ENCODE results near the gene MLPH. TPM values are rescaled to one million over a fixed set of nuclear protein-coding genes. Genes with fewer than 3 reads are reported as not detected.
A peak's percentile ranks its signal among the peaks of the same experiment; 100 is the strongest.

The MLPH gene
- total RNA-seq, 1 experiment from 2014 or later: 7.7 TPM

GRCh38 chr2:237520290-237520689 lies 33.2 kb downstream of the MLPH start:
- DNase-seq (ENCODE audit: low spot score): no peak

GRCh38 chr2:237524631-237525030 lies 37.6 kb downstream of the MLPH start:
- no peak for DNase-seq (ENCODE audit: low spot score)

- no peak for DNase-seq (ENCODE audit: low spot score)
Measured at GRCh38 chr2:237525559-237526157, 38.6 kb downstream of the MLPH start.

- DNase-seq (ENCODE audit: low spot score): no peak
Measured at GRCh38 chr2:237527233-237527632, 40.2 kb downstream of the MLPH start.

DNA sequence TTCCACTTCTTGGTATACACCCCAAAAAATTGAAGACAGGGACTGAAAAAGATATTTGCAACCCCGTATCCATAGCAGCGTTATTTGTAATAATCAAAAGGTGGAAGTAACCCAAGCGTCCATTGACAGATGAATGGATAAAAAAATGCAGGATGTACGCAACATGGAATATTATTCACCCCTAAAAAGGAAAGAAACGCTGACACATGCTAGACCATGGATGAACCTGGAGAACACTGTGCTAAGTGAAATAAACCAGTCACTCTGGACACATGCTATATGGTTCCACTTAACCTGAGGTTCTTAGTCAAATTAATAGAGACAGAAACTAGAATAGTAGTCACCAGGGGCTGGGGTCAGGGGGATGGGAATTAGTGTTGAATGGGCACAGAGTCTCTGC lies 40.7 kb downstream of the MLPH start:
- no peak for DNase-seq (ENCODE audit: low spot score)

DNA sequence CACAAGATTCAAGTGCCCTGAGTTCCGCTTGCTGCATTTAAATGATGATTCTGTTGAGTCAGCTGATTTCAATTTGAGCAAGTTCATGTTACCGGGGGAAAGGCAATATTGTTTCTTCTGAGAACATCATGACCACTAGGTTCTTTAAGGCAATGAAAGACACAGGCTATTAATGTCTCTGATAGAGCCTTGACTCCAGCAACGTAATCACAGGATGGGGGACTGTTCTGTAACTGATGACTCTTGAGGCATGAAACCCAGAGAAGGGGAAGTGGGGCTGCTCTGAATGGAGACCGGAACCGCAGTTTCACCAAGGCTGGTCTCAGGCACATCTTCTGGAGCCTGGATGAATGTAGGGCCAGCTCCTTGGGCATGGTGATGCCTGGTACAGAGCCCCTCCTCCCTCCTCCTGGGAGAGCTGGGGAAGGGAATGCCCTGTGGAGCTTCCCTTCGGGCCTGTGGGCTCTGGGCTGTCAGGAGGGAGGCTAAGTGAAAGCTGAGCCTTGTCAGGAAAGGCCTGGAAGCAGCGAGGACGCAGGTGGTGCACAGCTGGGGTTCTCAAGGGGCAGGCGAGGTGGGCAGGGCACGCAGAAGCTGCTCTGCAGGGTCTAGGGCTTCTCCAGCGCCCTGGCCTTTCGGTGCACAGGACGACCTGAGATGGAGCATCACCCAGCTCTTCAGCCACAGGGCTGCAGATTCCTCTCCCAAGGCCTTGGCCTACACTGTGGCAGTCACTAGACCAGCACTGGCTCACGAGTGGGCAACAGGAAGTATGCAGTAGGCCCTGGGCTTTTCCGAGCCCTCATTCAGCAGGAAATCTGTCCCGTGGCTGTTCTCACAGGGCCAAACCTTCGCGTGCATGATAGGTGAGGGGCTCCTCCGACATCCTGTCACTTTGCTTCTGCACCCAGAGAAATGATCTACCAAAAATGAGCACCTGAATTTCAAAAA lies 42.7 kb downstream of the MLPH start:
- DNase-seq (ENCODE audit: low spot score): no peak

DNA sequence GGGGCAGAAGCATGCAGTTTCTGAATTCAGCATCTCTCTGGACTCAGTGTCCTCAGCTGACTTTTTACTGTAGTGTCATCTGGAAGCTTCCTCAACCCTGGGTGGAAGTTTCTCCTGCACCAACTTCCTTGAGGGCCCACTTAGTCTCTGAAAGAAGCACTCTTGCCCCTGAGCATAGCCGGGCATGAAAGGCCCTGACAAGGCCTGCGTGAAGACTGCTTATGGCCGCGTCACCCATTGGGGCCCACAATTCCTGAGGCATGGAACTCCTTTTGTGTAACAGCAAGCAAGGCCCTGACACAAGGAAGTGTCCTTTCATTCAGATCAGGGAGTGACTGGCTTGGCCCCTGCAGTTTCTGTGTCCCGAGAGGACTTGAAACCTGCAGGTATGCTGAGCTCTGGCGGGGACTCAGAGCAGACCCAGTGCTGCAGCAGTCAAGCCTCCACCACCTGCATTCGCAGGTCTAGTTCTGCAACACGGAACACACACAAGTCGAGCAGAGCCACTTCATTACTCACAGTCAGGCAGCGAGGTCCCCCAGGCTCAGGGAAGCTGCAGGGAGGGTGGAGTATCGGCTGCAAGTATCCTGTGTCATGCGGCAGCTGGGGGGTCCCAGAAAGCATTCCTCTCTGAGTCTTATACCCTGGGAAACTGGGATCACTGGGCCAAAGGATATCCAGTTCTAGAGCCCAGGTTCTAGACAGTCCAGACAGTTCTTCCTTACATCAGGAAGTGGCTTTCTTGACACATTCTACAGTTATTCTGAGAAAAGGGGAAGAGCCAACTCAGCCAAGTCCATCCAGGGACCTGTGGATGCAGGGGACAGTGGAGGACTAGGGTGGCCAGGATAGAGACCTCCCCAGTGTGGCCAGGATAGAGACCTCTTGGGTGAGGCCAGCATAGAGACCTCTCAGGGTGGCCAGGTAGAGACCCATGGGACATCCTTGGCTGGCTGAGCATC lies 43.7 kb downstream of the MLPH start:
- DNase-seq (ENCODE audit: low spot score): no peak

DNA sequence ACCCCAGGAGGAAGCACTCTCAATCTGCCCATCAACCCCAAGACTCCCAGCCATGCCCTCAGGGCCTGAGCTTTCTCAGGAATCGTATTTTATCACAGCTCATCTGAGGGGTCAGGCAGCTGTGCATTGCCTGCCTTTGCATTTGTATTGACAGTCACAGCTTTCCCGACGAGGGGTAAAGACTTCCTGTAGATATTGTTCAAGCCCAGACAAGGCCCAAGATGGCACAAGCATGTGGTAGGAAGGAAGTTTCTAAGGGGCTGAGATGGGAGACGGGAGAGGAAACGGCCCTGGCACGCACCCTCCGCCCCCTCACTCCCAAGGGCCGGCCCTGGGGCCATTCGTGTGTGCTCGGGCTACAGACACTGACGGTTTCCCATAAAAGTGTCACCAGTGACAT lies 45.1 kb downstream of the MLPH start:
- no peak for DNase-seq (ENCODE audit: low spot score)

GRCh38 chr2:237533668-237534161 lies 46.7 kb downstream of the MLPH start:
- no peak for DNase-seq (ENCODE audit: low spot score)

GRCh38 chr2:237534380-237534779 lies 47.3 kb downstream of the MLPH start:
- no peak for DNase-seq (ENCODE audit: low spot score)

DNA sequence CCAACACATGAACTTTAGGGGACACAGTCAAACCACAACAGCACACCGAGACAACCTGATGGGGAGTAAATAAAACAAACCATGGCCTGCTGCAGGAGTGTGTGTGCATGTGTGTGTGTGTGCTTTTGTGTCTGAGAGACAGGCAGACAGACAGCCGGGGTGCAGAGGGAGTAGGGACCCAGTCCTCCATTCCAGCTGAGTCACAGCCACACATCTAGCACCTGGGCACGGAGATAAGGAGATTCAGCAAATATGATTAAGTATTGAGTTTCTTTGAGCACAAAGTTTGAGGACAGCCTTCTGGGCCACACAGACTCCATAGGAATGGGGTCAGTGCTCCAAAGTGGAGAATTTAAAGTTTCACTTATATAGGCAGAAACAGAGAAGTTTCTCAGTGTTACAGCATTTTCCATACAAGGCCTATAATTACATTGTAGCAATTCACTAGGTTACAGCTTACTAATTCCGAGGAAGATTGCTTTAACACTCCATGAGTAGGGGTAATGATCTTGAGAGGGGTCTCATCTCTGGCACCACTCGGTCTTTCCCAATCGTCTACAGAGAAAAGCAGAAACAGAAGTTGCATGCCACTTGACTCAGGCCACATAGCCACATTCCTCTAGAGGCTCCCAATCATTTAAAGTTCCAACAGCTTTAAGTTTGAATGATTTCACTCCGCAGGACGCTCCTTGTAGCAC lies 48.5 kb downstream of the MLPH start:
- DNase-seq (ENCODE audit: low spot score): no peak

DNA sequence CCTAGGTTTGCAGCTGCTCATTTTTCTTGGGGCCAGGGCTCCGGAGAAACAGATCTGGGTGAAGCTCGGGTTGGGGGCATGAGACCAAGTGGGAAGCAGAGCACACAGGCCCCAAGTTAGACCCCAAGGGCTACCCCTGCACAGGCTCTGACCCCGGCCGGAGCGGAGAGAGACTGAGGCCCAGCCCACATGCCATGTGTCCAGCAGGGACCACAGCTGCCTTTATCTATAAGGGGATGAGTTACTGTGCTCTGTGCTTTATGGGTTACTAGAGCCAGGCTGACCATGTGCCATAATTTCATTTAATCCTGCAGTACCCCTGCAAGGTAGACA lies 49.0 kb downstream of the MLPH start:
- DNase-seq (ENCODE audit: low spot score): no peak

- DNase-seq (ENCODE audit: low spot score): no peak
Measured at GRCh38 chr2:237536617-237537016, 49.6 kb downstream of the MLPH start.

DNA sequence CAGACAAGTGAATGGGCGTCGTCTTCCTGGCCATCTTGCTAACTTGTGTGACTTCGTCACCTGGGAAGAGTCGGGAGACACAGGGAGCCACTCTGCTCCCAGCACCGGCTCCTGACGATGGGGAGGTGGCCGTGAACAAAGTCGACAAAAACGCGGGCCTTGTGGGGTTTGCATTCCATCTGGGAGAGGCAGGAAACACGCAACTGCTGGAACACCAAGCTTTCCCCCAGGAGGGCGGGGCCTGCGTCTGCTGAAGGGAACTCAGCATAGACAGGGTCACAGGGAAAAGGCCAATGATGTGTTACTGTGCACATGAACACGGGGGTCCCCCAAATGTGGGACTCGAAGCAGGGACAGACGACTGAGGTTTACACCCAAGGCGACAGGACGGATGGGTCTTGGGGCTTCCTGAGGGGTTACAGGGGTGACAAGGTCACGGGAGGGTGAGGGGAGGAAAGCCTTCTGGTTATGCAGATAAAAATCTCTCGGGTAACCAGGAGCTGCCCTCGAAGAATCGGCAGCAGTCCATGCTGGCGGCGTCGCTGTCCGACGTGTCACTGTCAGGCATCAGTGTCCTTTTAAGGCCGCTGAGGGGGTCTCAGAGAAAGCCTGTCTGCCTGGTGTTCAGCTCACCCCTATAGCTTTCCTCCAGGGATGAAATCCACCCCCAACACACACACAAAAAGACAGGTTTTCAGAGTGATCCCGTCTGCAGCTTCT lies 51.1 kb downstream of the MLPH start:
- no peak for DNase-seq (ENCODE audit: low spot score)

- DNase-seq (ENCODE audit: low spot score): no peak
Measured at GRCh38 chr2:237538901-237539300, 51.9 kb downstream of the MLPH start.

DNA sequence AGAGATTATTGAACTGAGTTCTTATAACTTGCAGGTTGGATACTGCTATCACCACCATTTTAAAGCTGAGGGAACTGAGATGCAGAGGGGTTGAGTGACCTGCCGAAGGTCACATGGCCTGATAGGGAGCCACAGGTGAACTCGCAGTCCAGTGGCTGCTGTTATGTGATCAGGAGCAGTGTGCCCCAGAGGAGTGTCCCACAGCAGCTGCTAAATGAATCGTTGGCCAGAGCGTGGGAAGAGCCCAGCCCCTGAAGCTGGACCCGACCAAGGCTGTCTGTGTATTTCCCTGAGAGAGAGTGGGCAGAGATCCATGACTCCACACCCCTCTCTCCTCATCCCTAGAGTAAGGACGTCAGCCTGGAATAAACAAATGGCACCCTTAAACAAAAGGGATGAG lies 52.6 kb downstream of the MLPH start:
- DNase-seq (ENCODE audit: low spot score): no peak

DNA sequence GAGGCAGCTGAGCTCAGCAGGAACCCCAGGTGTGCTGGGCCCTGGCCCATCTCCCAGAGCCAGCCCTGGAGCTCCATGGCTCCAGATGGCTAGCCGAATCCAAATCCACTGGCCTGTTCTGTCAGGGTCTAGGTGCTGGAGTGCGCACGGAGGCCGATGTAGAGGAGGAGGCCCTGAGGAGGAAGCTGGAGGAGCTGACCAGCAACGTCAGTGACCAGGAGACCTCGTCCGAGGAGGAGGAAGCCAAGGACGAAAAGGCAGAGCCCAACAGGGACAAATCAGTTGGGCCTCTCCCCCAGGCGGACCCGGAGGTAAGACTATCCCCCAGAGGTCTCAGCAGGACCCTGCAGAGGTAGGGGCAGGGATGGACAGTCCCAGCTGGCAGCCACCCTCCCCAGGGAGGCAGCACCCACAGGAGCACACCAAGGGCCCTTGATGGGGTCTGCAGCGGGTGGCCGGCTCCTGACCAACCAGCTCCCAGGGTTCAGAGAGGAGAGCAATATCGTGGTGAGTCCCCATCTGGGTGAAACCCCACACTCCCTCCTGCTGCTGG lies 53.2 kb downstream of the MLPH start:
- no peak for DNase-seq (ENCODE audit: low spot score)

GRCh38 chr2:237540823-237541222 lies 53.8 kb downstream of the MLPH start:
- peak; percentile 48 for DNase-seq (ENCODE audit: low spot score)

- no peak for DNase-seq (ENCODE audit: low spot score)
Measured at GRCh38 chr2:237541243-237541642, 54.2 kb downstream of the MLPH start.

DNA sequence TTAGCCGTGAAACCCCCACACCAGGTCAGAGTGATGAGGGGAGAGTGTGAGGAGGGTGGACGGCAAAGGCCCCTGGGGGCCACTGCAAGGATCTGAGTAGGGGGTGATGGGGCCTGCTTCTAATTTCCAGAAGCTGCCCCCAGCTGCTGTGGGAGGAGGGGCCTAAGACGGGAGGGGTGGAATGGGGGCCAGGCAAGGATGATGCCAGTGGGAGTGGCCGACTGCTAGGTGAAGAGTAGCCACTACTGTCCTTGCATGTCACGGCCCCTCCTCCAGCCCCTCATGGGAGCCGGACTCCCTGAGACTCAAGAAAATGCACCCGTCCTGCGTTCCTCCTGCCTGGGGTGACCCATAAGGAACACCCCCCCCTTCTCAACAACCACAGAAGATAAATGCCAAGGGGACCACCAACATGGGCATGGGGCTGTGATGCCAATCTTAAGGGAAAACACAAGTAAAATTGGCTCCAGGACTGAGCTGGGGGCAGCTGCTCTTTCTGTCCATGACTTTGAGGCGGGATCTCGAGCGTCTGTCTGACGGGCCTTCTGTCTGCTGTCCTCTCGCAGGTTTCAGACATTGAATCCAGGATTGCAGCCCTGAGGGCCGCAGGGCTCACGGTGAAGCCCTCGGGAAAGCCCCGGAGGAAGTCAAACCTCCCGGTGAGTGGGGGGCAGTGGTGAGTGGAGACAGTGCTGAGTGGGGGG lies 55.1 kb downstream of the MLPH start:
- DNase-seq (ENCODE audit: low spot score): no peak
